GM12878 (cell line): ENCODE results near the gene FOSB. TPM values are rescaled to one million over a fixed set of nuclear protein-coding genes. Genes with fewer than 3 reads are reported as not detected.

ENCODE experiments used
- ATAC-seq: fragments of 200-7000 bp; cut with Tn5 transposase; 3 replicates; pipeline ENCODE4 v1.9.1; 2020; ENCODE audit warnings: mild to moderate bottlenecking, moderate library complexity
- BruUV-seq: library from RNA; stranded (reverse); fragments of 400-500 nt; replicated peaks from 2 replicates; lab custom pipeline; 2021; lab: Mats Ljungman, UMichigan
- CTCF ChIA-PET: fragments of 300-600 bp; sonication (Branson Sonifier 250); formaldehyde crosslinking; extraction: SDS; loops from one replicate; lab custom pipeline; 2021; ENCODE audit warnings: inconsistent platforms; lab: Yijun Ruan, JAX
- POLR2A ChIA-PET: fragments of 350-600 bp; formaldehyde crosslinking; extraction: SDS; loops from one replicate; lab custom pipeline; 2021; ENCODE audit warnings: inconsistent platforms; lab: Charles Lee
- RAD21 ChIA-PET: fragments of 300-600 bp; sonication (Branson Sonifier 250); formaldehyde crosslinking; loops from one replicate; lab custom pipeline; 2023; ENCODE audit warnings: antibody characterized with exemption; ENCODE audit not compliant: unreplicated experiment; lab: Charles Lee
- SMC1A ChIA-PET: fragments of 300-600 bp; sonication (Branson Sonifier 250); formaldehyde crosslinking; loops from one replicate; lab custom pipeline; 2023; ENCODE audit not compliant: unreplicated experiment, uncharacterized antibody; lab: Charles Lee
- DNase-seq: peaks from one replicate; pipeline ENCODE4 v3.0.0-alpha.2; 2011; ENCODE audit warnings: low read depth, low spot score
- FAIRE-seq: peaks from 3 replicates; lab custom pipeline; 2011; peaks lifted over from hg19 to GRCh38; lab: Jason Lieb, UNC
- H2AFZ ChIP-seq: 2 replicates; pipeline ENCODE4 v1.6.0; 2011; ENCODE audit warnings: low read depth, low read length, control low read depth; ENCODE audit not compliant: control insufficient read depth
- H3K27ac ChIP-seq: 2 replicates; pipeline ENCODE4 v1.5.1; 2011; ENCODE audit warnings: control low read depth; ENCODE audit not compliant: control insufficient read depth, insufficient read depth
- H3K27me3 ChIP-seq, 2 experiments: replicated peaks in 1 of 2; 2 replicates each; pipeline versions ENCODE4 v1.6.0 to v1.6.1; 2011; ENCODE audit warnings: low read length in 1 of 2; ENCODE audit not compliant: control insufficient read depth in 2 of 2, insufficient read depth in 2 of 2
- H3K36me3 ChIP-seq, 2 experiments: 2 replicates each; pipeline ENCODE4 v1.5.1; 2011; ENCODE audit warnings: low read length in 1 of 2; ENCODE audit not compliant: control insufficient read depth in 2 of 2, insufficient read depth in 2 of 2
- H3K4me1 ChIP-seq: 2 replicates; pipeline ENCODE4 v1.6.1; 2011; ENCODE audit warnings: mild to moderate bottlenecking, low read length, moderate library complexity, mixed read lengths; ENCODE audit not compliant: control insufficient read depth, insufficient read depth
- H3K4me2 ChIP-seq: 2 replicates; pipeline ENCODE4 v1.6.0; 2011; ENCODE audit warnings: control low read depth; ENCODE audit not compliant: control insufficient read depth, insufficient read depth
- H3K4me3 ChIP-seq: fragments of 200-600 bp; sonication (generic); 2 replicates; pipeline ENCODE4 v1.5.1; 2016
- H3K79me2 ChIP-seq: 2 replicates; pipeline ENCODE4 v1.6.0; 2011; ENCODE audit warnings: low read length; ENCODE audit not compliant: control insufficient read depth, insufficient read depth
- H3K9ac ChIP-seq: 2 replicates; pipeline ENCODE4 v1.8.0; 2011; ENCODE audit warnings: low read length, control low read depth, mixed read lengths; ENCODE audit not compliant: control insufficient read depth, insufficient read depth
- H3K9me3 ChIP-seq: replicated peaks from 3 replicates; pipeline ENCODE4 v1.5.1; 2011; ENCODE audit warnings: mild to moderate bottlenecking, low read length; ENCODE audit not compliant: control insufficient read depth, insufficient read depth
- H4K20me1 ChIP-seq: 2 replicates; pipeline ENCODE4 v1.6.0; 2011; ENCODE audit not compliant: control insufficient read depth, insufficient read depth
- ATF7 ChIP-seq: fragments of 450-650 bp; IDR thresholded peaks from 2 replicates; pipeline ENCODE4 v1.6.1; 2016; ENCODE audit warnings: low read depth, mild to moderate bottlenecking
- BCL3 ChIP-seq: IDR thresholded peaks from 2 replicates; pipeline ENCODE4 v1.6.1; 2011; ENCODE audit warnings: borderline replicate concordance, low read depth, mild to moderate bottlenecking, moderate library complexity, low read length; ENCODE audit not compliant: insufficient read depth, poor library complexity, severe bottlenecking
- BHLHE40 ChIP-seq, 2 experiments: fragments of 450-650 bp in 1 of 2; IDR thresholded peaks; 2 replicates each; pipeline ENCODE4 v1.6.1; 2011 to 2017; ENCODE audit warnings: low read depth in 2 of 2, borderline replicate concordance in 1 of 2, improper control_type of control experiment in 1 of 2, low read length in 1 of 2, mild to moderate bottlenecking in 1 of 2
- CTCF ChIP-seq, 3 experiments: IDR thresholded peaks in 2 of 3; conservative IDR thresholded peaks in 1 of 3; 2 replicates each; pipeline ENCODE4 v1.5.1; 2011; ENCODE audit warnings: low read depth in 3 of 3, low read length in 3 of 3, mild to moderate bottlenecking in 3 of 3, control low read depth in 2 of 3, moderate library complexity in 2 of 3, inconsistent platforms in 1 of 3, mixed read lengths in 1 of 3; ENCODE audit not compliant: control insufficient read depth in 2 of 3, insufficient read depth in 1 of 3; ENCODE audit errors: extremely low read depth in 1 of 3
- GATAD2B ChIP-seq: fragments of 450-650 bp; conservative IDR thresholded peaks from 2 replicates; pipeline ENCODE4 v1.6.1; 2017; ENCODE audit warnings: low read depth, mild to moderate bottlenecking, moderate library complexity
- HDAC2 ChIP-seq: fragments of 200-600 bp; sonication (generic); IDR thresholded peaks from 2 replicates; pipeline ENCODE4 v1.6.1; 2017
- HDGF ChIP-seq: fragments of 450-650 bp; IDR thresholded peaks from 2 replicates; pipeline ENCODE4 v1.6.1; 2016; ENCODE audit warnings: antibody characterized with exemption
- IRF5 ChIP-seq: fragments of 450-650 bp; IDR thresholded peaks from 2 replicates; pipeline ENCODE4 v1.6.1; 2017; ENCODE audit warnings: borderline replicate concordance
- JUND ChIP-seq: IDR thresholded peaks from 2 replicates; pipeline ENCODE4 v1.6.1; 2012; ENCODE audit warnings: low read depth, mild to moderate bottlenecking, low read length, improper control_type of control experiment, moderate library complexity
- MTA3 ChIP-seq: IDR thresholded peaks from 2 replicates; pipeline ENCODE4 v1.6.1; 2012; ENCODE audit warnings: low read length, inconsistent platforms, borderline replicate concordance
- NFYA ChIP-seq: IDR thresholded peaks from 2 replicates; pipeline ENCODE4 v1.6.1; 2011; ENCODE audit warnings: low read depth, mild to moderate bottlenecking, low read length, improper control_type of control experiment, borderline replicate concordance
- RB1 ChIP-seq: fragments of 450-650 bp; formaldehyde crosslinking; IDR thresholded peaks from 2 replicates; pipeline ENCODE4 v1.6.1; 2017; ENCODE audit warnings: mild to moderate bottlenecking, borderline replicate concordance
- RELA ChIP-seq: fragments of 450-650 bp; IDR thresholded peaks from 2 replicates; pipeline ENCODE4 v1.8.0; 2014; ENCODE audit warnings: borderline replicate concordance; ENCODE audit not compliant: partially characterized antibody
- SREBF2 ChIP-seq: IDR thresholded peaks from 2 replicates; pipeline ENCODE4 v1.6.1; 2012; ENCODE audit warnings: mild to moderate bottlenecking, low read length
- SRF ChIP-seq, 2 experiments: IDR thresholded peaks; 2 replicates each; pipeline ENCODE4 v1.6.1; 2011; ENCODE audit warnings: low read depth in 2 of 2, low read length in 2 of 2, mild to moderate bottlenecking in 1 of 2, moderate library complexity in 1 of 2
- TAF1 ChIP-seq: IDR thresholded peaks from 2 replicates; pipeline ENCODE4 v1.6.1; 2011; ENCODE audit warnings: mild to moderate bottlenecking, low read depth, low read length, borderline replicate concordance
- WGBS: methylation state at CpG from one replicate; pipeline ENCODE4 v1.1.6; 2016; ENCODE audit warnings: low lambda C conversion rate; ENCODE audit not compliant: insufficient replicate concordance, insufficient coverage; ENCODE audit errors: missing lambda C conversion rate; 5-methylcytosine and 5-hydroxymethylcytosine counted together
- in situ Hi-C: fragments of 300-500 bp; cut with MboI; formaldehyde crosslinking; loops from 9 replicates; pipeline ENCODE4 v1.14.3; 2018; ENCODE audit warnings: mixed read lengths
- intact Hi-C: fragments of 100-400 bp; cut with micrococcal nuclease; formaldehyde crosslinking; loops from one replicate; pipeline ENCODE4 v1.14.2; 2022; ENCODE audit not compliant: unreplicated experiment
- polyA plus RNA-seq, 11 experiments: library from polyadenylated mRNA; depleted of rRNA in 4 of 11; unstranded in 6 of 11; stranded (reverse) in 5 of 11; fragments of >200 nt; fragmentation: Nextera tagmentation in 4 of 11; fragmentation: Illumina TruSeq in 1 of 11; extraction: Ambion mirVana in 4 of 11; extraction: Trizol in 1 of 11; gene quantifications; 1 replicate in 1 of 11; 2 replicates in 10 of 11; pipeline versions ENCODE4 v1.2.1 to v1.2.3, GENCODE V29; 2011 to 2016; ENCODE audit warnings: inconsistent platforms in 2 of 11, missing spikeins in 2 of 11, low read depth in 1 of 11
- total RNA-seq, 4 experiments: library from RNA; depleted of rRNA in 3 of 4; stranded (reverse); fragments of >200 nt in 3 of 4; fragmentation: Illumina TruSeq in 1 of 4; extraction: Trizol in 1 of 4; gene quantifications; 2 replicates each; pipeline versions ENCODE4 v1.2.1 to v1.2.3, GENCODE V29; 2013 to 2021

The FOSB gene
- total and polyA plus RNA-seq, 10 of the 15 experiments (the other 5 are each of a cell fraction or from before 2014, with no cell fraction given): 0.06 to 0.56 (median 0.26) TPM

GRCh38 chr19:45497791-45498190 is 30.0 kb downstream of the FOSB start:
- DNase-seq (no peak), FAIRE-seq (no peak), ATAC-seq (no peak)
- H4K20me1 ChIP-seq: peaks cover 6% of the 10 kb centered on the region; the same call in 1 of the 2 replicates
- no peaks in the 10 kb centered on the region for H3K36me3 ChIP-seq
- 11% methylated on average over 16 of the region's 16 CpGs for WGBS
- H3K9ac ChIP-seq: no peak overlapping the region
- no peaks in the 10 kb centered on the region; the same call in 2 of the 3 replicates for H3K9me3 ChIP-seq
- ChIA-PET SMC1A (interaction anchor here (1.2 kb wide), 1 partner anchor 18 kb away, joined by 3 read pairs; no protein-coding TSS in a partner anchor), CTCF (interaction anchor here (1.1 to 6.6 kb wide), 3 partner anchors 12 to 145 kb away, joined by 3 to 65 read pairs (median 4); no protein-coding TSS in a partner anchor), RAD21 (interaction anchor here (0.7 kb wide), 2 partner anchors 61 to 95 kb away, joined by 3 read pairs; no protein-coding TSS in a partner anchor), POLR2A (interaction anchor here (0.6 to 2.5 kb wide), 5 partner anchors 8 to 19 kb away, joined by 3 to 8 read pairs (median 6); no protein-coding TSS in a partner anchor)
- H3K27me3 ChIP-seq: peaks cover 0 to 9% of the 10 kb centered on the region in 2 experiments; a peak in 3 of 4 replicates
- H3K4me1 ChIP-seq: peaks cover 30% of the 10 kb centered on the region
- H2AFZ ChIP-seq: no peak overlapping the region; the same call in 1 of the 2 replicates
- peak overlapping the region; percentile 5; the same call in 1 of the 2 replicates for H3K4me3 ChIP-seq
- TF ChIP-seq IRF5 (no peak), RELA (no peak), JUND (no peak), ATF7 (no peak), BCL3 (no peak), RB1 (no peak), MTA3 (no peak), TAF1 (no peak), SRF (IDR thresholded peaks at IDR 0.05; ENCODE audit: low read depth in 2 of 2, low read length in 2 of 2) (no peak), GATAD2B (no peak), BHLHE40 (IDR thresholded peaks at IDR 0.05; ENCODE audit: borderline replicate concordance in 1 of 2, low read depth in 2 of 2, low read length in 1 of 2) (no peak), NFYA (no peak), SREBF2 (no peak), CTCF (IDR thresholded peaks at IDR 0.05 in 2 of 3, conservative IDR thresholded peaks at IDR 0.05 in 1 of 3; ENCODE audit: control insufficient read depth in 2 of 3, extremely low read depth in 1 of 3, insufficient read depth in 1 of 3, low read depth in 3 of 3, low read length in 3 of 3) (no peak), HDGF (no peak), HDAC2 (no peak)
- intact Hi-C loops (loop anchor here (5.0 kb wide), 1 partner anchor 75 kb away; no protein-coding TSS in a partner anchor), in situ Hi-C loops (no loop called here)
- H3K79me2 ChIP-seq: no peaks in the 10 kb centered on the region
- H3K4me2 ChIP-seq: peak overlapping the region; percentile 53
- no TSS peak for BruUV-seq
- no peak overlapping the region for H3K27ac ChIP-seq
